CD14-positive monocyte (primary cell): Measurements from ENCODE around the gene PRM1. TPM values are rescaled to one million over a fixed set of nuclear protein-coding genes. Genes with fewer than 3 reads are reported as not detected.

Experiments used
- DNase-seq, 3 donors: peaks; one replicate each; pipeline ENCODE4 v3.0.0-alpha.2; 2011 to 2022
- H2AFZ ChIP-seq: 2 replicates; pipeline ENCODE4 v1.6.0; 2012; ENCODE audit warnings: mild to moderate bottlenecking, low read depth, low read length, inconsistent platforms; ENCODE audit not compliant: insufficient read depth, poor library complexity, severe bottlenecking
- H3K27ac ChIP-seq, 2 donors: 1 replicate in 1 of 2; 2 replicates in 1 of 2; pipeline ENCODE4 v1.5.1; 2012 to 2013; ENCODE audit warnings: low read length in 2 of 2, control low read depth in 1 of 2, inconsistent platforms in 1 of 2, low read depth in 1 of 2, mild to moderate bottlenecking in 1 of 2
- H3K27me3 ChIP-seq, 2 donors: one replicate each; pipeline versions ENCODE4 v1.6.0 to v1.6.1; 2011 to 2013; ENCODE audit warnings: low read length in 2 of 2; ENCODE audit not compliant: control insufficient read depth in 2 of 2, insufficient read depth in 2 of 2
- H3K36me3 ChIP-seq, 2 donors: replicated peaks in 1 of 2; 1 replicate in 1 of 2; 2 replicates in 1 of 2; pipeline versions ENCODE4 v1.5.1 to v1.6.1; 2012 to 2013; ENCODE audit warnings: low read length in 2 of 2, control low read depth in 1 of 2, inconsistent platforms in 1 of 2, mild to moderate bottlenecking in 1 of 2; ENCODE audit not compliant: insufficient read depth in 2 of 2, control insufficient read depth in 1 of 2
- H3K4me1 ChIP-seq, 2 donors: 1 replicate in 1 of 2; 2 replicates in 1 of 2; pipeline versions ENCODE4 v1.5.1 to v1.6.1; 2012 to 2013; ENCODE audit warnings: low read length in 2 of 2, control low read depth in 1 of 2, inconsistent platforms in 1 of 2, mild to moderate bottlenecking in 1 of 2, moderate library complexity in 1 of 2; ENCODE audit not compliant: insufficient read depth in 2 of 2, control insufficient read depth in 1 of 2
- H3K4me2 ChIP-seq: replicated peaks from 2 replicates; pipeline ENCODE3; 2012; ENCODE audit warnings: low read length, moderate library complexity, mild to moderate bottlenecking; ENCODE audit not compliant: poor library complexity, severe bottlenecking; ENCODE audit errors: extremely low read depth
- H3K4me3 ChIP-seq, 3 experiments: fragments of 200-600 bp in 1 of 3; sonication (generic) in 1 of 3; replicated peaks in 1 of 3; 1 replicate in 2 of 3; 2 replicates in 1 of 3; pipeline ENCODE4 v1.5.1; 2011 to 2013; ENCODE audit warnings: low read length in 3 of 3, mild to moderate bottlenecking in 3 of 3, control low read depth in 2 of 3, low read depth in 2 of 3, inconsistent platforms in 1 of 3, moderate library complexity in 1 of 3
- H3K79me2 ChIP-seq: 2 replicates; pipeline ENCODE4 v1.6.0; 2012; ENCODE audit warnings: mild to moderate bottlenecking, control low read depth, inconsistent platforms, low read length, moderate library complexity; ENCODE audit not compliant: insufficient read depth
- H3K9ac ChIP-seq: 2 replicates; pipeline ENCODE4 v1.6.0; 2017; ENCODE audit warnings: low read length, mild to moderate bottlenecking; ENCODE audit not compliant: insufficient read depth, poor library complexity, severe bottlenecking
- H3K9me3 ChIP-seq, 2 donors: replicated peaks in 1 of 2; 1 replicate in 1 of 2; 2 replicates in 1 of 2; pipeline versions ENCODE4 v1.5.1 to v1.6.1; 2012 to 2013; ENCODE audit warnings: low read length in 2 of 2, control low read depth in 1 of 2; ENCODE audit not compliant: control insufficient read depth in 1 of 2, insufficient read depth in 1 of 2
- H4K20me1 ChIP-seq: 2 replicates; pipeline ENCODE4 v1.6.0; 2012; ENCODE audit warnings: mild to moderate bottlenecking, low read length, control low read depth, moderate library complexity; ENCODE audit not compliant: insufficient read depth
- H3K27ac Mint-ChIP-seq, 7 donors: one replicate each; pipeline ENCODE4 v1.8.0; 2020; ENCODE audit warnings: mild to moderate bottlenecking in 7 of 7, mixed read lengths in 7 of 7, moderate library complexity in 6 of 7, inconsistent platforms in 2 of 7
- H3K27me3 Mint-ChIP-seq, 3 donors: one replicate each; pipeline ENCODE4 v1.8.0; 2021 to 2022; ENCODE audit warnings: low read depth in 3 of 3, mild to moderate bottlenecking in 3 of 3, mixed read lengths in 3 of 3, moderate library complexity in 3 of 3, inconsistent platforms in 1 of 3
- H3K36me3 Mint-ChIP-seq, 2 donors: one replicate each; pipeline ENCODE4 v1.8.0; 2020; ENCODE audit warnings: mixed read lengths in 2 of 2, inconsistent platforms in 1 of 2, mild to moderate bottlenecking in 1 of 2
- H3K4me1 Mint-ChIP-seq: one replicate; pipeline ENCODE4 v1.8.0; 2020; ENCODE audit warnings: mild to moderate bottlenecking, mixed read lengths
- H3K4me3 Mint-ChIP-seq, 2 donors: one replicate each; pipeline ENCODE4 v1.8.0; 2020; ENCODE audit warnings: mild to moderate bottlenecking in 2 of 2, mixed read lengths in 2 of 2, moderate library complexity in 1 of 2
- H3K9me3 Mint-ChIP-seq, 7 donors: one replicate each; pipeline ENCODE4 v1.8.0; 2020 to 2022; ENCODE audit warnings: mixed read lengths in 7 of 7, mild to moderate bottlenecking in 6 of 7, moderate library complexity in 6 of 7, inconsistent platforms in 2 of 7
- CTCF ChIP-seq: fragments of 200-600 bp; IDR thresholded peaks from one replicate; pipeline ENCODE4 v1.8.0; 2022; ENCODE audit warnings: antibody characterized with exemption, mild to moderate bottlenecking
- WGBS: methylation state at CpG from one replicate; pipeline ENCODE4 v1.1.5; 2013; ENCODE audit warnings: missing lambda C conversion rate; ENCODE audit not compliant: insufficient coverage; 5-methylcytosine and 5-hydroxymethylcytosine counted together
- intact Hi-C, 2 donors: fragments of 100-400 bp; cut with micrococcal nuclease; formaldehyde crosslinking; loops; one replicate each; pipeline versions ENCODE4 v1.15.0 to v1.15.1; 2023
- polyA plus RNA-seq, 3 donors: library from polyadenylated mRNA; depleted of rRNA in 1 of 3; unstranded in 2 of 3; stranded (reverse) in 1 of 3; fragments of 300-500 nt in 2 of 3; fragments of >200 nt in 1 of 3; fragmentation: Illumina TruSeq in 2 of 3; gene quantifications; 1 replicate in 2 of 3; 2 replicates in 1 of 3; pipeline ENCODE4 v1.2.3, GENCODE V29; 2012 to 2021

Gene PRM1
- polyA plus RNA-seq, 3 donors = not detected

GRCh38 chr16:11256661-11257130 lies 24.4 kb downstream of the PRM1 start:
- peak overlapping the region; percentile 90 for H2AFZ ChIP-seq
- H3K4me1 Mint-ChIP-seq = peaks cover 38% of the 10 kb centered on the region

More at GRCh38 chr16:11256661-11257130, 24.4 kb downstream of the PRM1 start:
- whole genome bisulfite sequencing = 0% methylated on average over 29 of the region's 32 CpGs
- Histone ChIP-seq H3K27ac (peak overlapping the region; percentile 91 to 92), H3K36me3 (no peaks in the 10 kb centered on the region), H3K9ac (peak overlapping the region; percentile 86), H3K79me2 (no peaks in the 10 kb centered on the region), H3K9me3 (no peaks in the 10 kb centered on the region), H4K20me1 (peaks cover 3% of the 10 kb centered on the region), H3K27me3 (peaks cover 0 to 23% of the 10 kb centered on the region in 2 donors), H3K4me3 (peak overlapping the region; percentile 69 to 96 (median 86)), H3K4me1 (peaks cover 30 to 44% of the 10 kb centered on the region in 2 donors), H3K4me2 (peak overlapping the region; percentile 89)
- Mint-ChIP-seq H3K9me3 (peaks cover 0 to 3% (median 0%) of the 10 kb centered on the region in 7 donors), H3K4me3 (peak overlapping the region; percentile 94 to 96), H3K27ac (peak overlapping the region; percentile 95 to 99 (median 97)), H3K27me3 (peaks cover 42 to 73% (median 42%) of the 10 kb centered on the region in 3 donors), H3K36me3 (peaks cover 5% of the 10 kb centered on the region in 2 donors)
- no peak for TF ChIP-seq CTCF
- intact Hi-C loops = loop anchor here (2.0 to 10.0 kb wide), 5 partner anchors 52 to 288 kb away; partner anchors contain the start of gene RMI2 (in 1 of the 2)
- peak in 2 of 3 donors; percentile 36 to 45 for DNase-seq
